GM21423 (cell line): ENCODE results near the gene RAPGEF5.

ENCODE experiments used
- ATAC-seq: cut with Tn5 transposase; IDR thresholded peaks from one replicate; pipeline ENCODE4 v1.9.1; 2021; ENCODE audit warnings: mild to moderate bottlenecking, moderate library complexity; ENCODE audit not compliant: unreplicated experiment

Gene RAPGEF5

GRCh38 chr7:22195397-22196172 lies 161.4 kb downstream of the RAPGEF5 start:
- no peak for ATAC-seq

GRCh38 chr7:22194658-22195273 lies 162.2 kb downstream of the RAPGEF5 start:
- no peak for ATAC-seq

GRCh38 chr7:22193450-22193983 lies 163.4 kb downstream of the RAPGEF5 start:
- ATAC-seq, result no peak

- no peak for ATAC-seq
Measured at GRCh38 chr7:22192801-22193200, 164.2 kb downstream of the RAPGEF5 start.

GRCh38 chr7:22190736-22191135 lies 166.2 kb downstream of the RAPGEF5 start:
- no peak for ATAC-seq

- ATAC-seq, result no peak
Measured at GRCh38 chr7:22189741-22190140, 167.2 kb downstream of the RAPGEF5 start.

- ATAC-seq, result no peak
Measured at GRCh38 chr7:22189230-22189629, 167.7 kb downstream of the RAPGEF5 start.

GRCh38 chr7:22187691-22188348 lies 169.1 kb downstream of the RAPGEF5 start:
- ATAC-seq, result no peak

- ATAC-seq, result no peak
Measured at GRCh38 chr7:22185559-22185958, 171.4 kb downstream of the RAPGEF5 start.

- ATAC-seq, result peak; percentile 68
Measured at GRCh38 chr7:22184549-22185199, 172.3 kb downstream of the RAPGEF5 start.

GRCh38 chr7:22183522-22184280 lies 173.3 kb downstream of the RAPGEF5 start:
- peak; percentile 44 for ATAC-seq

GRCh38 chr7:22182149-22182548 lies 174.8 kb downstream of the RAPGEF5 start:
- no peak for ATAC-seq

GRCh38 chr7:22181663-22182062 lies 175.3 kb downstream of the RAPGEF5 start:
- ATAC-seq, result no peak

GRCh38 chr7:22179442-22179879 lies 177.5 kb downstream of the RAPGEF5 start:
- ATAC-seq, result no peak

GRCh38 chr7:22178735-22179134 lies 178.2 kb downstream of the RAPGEF5 start:
- no peak for ATAC-seq

- ATAC-seq, result no peak
Measured at GRCh38 chr7:22176791-22177412, 180.1 kb downstream of the RAPGEF5 start.

- no peak for ATAC-seq
Measured at GRCh38 chr7:22174574-22174953, 182.4 kb downstream of the RAPGEF5 start.

GRCh38 chr7:22173685-22174573 lies 183.0 kb downstream of the RAPGEF5 start:
- ATAC-seq, result peak; percentile 96

- ATAC-seq, result no peak
Measured at GRCh38 chr7:22168129-22168634, 188.8 kb downstream of the RAPGEF5 start.
